ENCODE data around the gene VPS37C.
A peak's percentile ranks its signal among the peaks of the same experiment; 100 is the strongest.

The VPS37C gene

GRCh38 chr11:61129639-61130523, 31.3 kb downstream of the VPS37C start:
- H3K4me3 ChIP-seq (ENCODE audit: low read depth, low read length), result peak overlapping the region; percentile 37
- peak; percentile 100 for TF ChIP-seq CTCF (IDR thresholded peaks at IDR 0.05; ENCODE audit: low read depth, low read length)

- H3K4me3 ChIP-seq (ENCODE audit: low read depth, low read length), result 0 out of 2 replicates have a peak overlapping the region, but pooled peaks have one; percentile 37
- no peak for TF ChIP-seq CTCF (IDR thresholded peaks at IDR 0.05; ENCODE audit: low read depth, low read length)
Observed at GRCh38 chr11:61128947-61129638, 32.1 kb downstream of the VPS37C start.

GRCh38 chr11:61127991-61128390, 33.2 kb downstream of the VPS37C start:
- no peak for TF ChIP-seq CTCF (IDR thresholded peaks at IDR 0.05; ENCODE audit: low read depth, low read length)
- H3K4me3 ChIP-seq (ENCODE audit: low read depth, low read length), result no peak overlapping the region

GRCh38 chr11:61126256-61126655, 35.0 kb downstream of the VPS37C start:
- H3K4me3 ChIP-seq (ENCODE audit: low read depth, low read length), result no peak overlapping the region
- no peak for TF ChIP-seq CTCF (IDR thresholded peaks at IDR 0.05; ENCODE audit: low read depth, low read length)

GRCh38 chr11:61125310-61125684, 35.9 kb downstream of the VPS37C start:
- no peak overlapping the region for H3K4me3 ChIP-seq (ENCODE audit: low read depth, low read length)
- TF ChIP-seq CTCF (IDR thresholded peaks at IDR 0.05; ENCODE audit: low read depth, low read length), result no peak

- H3K4me3 ChIP-seq (ENCODE audit: low read depth, low read length), result no peak overlapping the region
- TF ChIP-seq CTCF (IDR thresholded peaks at IDR 0.05; ENCODE audit: low read depth, low read length), result no peak
Observed at GRCh38 chr11:61124574-61125309, 36.5 kb downstream of the VPS37C start.

Data from WI38 (cell line).